ENCODE measurements around the gene COBL.

The COBL gene

GRCh38 chr7:51124321-51124720, 192.3 kb downstream of the COBL start:
- no peak for FAIRE-seq

GRCh38 chr7:51123322-51124019, 193.1 kb downstream of the COBL start:
- DNase-seq (ENCODE audit: low spot score) (peak; percentile 95), FAIRE-seq (peak; percentile 99)

More at GRCh38 chr7:51124321-51124720, 192.3 kb downstream of the COBL start:
- DNase-seq (ENCODE audit: low spot score) = no peak

DNA sequence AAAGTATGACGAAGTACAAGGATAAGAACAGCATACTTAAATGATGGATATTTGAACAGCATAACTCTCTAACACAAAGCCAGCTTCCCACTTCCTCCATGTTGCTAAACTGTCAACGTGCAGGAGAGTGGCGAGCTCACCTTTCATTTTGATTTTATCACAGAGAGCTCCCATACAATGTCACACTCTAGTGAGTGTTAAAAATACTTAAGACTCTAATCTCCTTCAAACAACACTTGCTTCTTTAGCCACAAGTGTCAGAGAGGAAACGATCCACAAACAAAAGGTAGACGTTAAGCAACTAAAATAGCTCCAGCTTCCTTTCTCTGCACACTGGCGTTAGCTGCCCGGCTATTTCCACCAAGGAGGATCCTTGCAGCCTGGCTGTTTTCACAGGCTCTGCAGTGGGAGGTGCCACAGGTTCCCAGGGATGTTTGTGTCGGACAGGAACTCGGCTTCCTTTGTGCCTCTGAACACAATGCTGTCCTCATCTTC, 194.6 kb downstream of the COBL start:
- FAIRE-seq (no peak), DNase-seq (ENCODE audit: low spot score) (no peak)

DNA sequence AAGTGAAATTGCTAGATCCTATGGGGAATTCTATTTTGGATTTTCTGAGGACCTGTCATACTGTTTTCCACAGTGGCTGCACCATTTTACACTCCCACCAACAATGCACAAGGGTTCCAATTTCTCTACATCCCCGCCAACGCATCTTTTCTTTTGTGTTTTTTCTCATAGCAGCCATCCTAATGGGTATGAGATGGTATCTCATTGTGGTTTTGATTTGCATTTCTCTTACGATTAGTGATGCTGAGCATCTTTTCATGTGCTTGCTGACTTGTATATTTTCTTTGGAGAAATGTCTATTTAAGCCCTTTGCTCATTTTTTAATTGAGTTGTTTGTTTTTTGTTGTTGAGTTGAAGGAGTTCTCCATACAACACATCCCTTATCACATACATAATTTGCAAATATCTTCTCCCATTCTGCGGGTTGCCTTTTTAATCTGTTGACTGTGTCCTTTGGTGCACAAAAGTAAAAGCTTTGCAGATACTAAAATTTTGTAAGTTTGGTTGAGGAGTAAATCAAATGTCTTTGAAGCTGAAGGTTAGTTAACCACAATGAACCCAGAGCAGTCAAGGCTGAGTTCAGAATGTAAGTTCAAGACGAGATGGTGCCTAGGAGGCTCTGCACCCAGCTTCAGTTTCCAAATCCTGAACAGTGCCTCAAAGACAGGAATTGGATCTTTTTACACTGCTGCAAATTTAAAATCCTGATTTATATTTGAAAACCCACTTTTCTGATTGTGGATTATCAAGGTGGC, 195.4 kb downstream of the COBL start:
- DNase-seq (ENCODE audit: low spot score) (no peak), FAIRE-seq (no peak)

DNA sequence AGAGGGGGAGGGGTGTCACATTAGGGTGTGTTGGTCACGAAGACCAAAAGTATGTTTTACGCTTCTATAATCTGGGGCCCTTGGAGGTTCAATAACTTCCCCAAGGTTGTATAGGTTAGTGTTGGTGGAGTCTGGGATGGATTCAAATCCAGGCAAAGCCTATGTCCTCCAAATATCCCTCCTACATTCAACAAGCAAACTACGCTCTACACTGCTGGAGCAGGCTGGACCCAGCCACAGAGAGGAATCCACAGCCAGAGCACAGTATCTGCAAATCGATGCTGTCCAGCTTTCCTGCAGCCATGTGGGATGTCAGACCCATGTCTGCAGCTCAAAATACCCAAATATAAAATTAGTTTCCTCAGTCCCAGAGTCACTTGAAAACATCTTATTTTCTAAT, 198.0 kb downstream of the COBL start:
- DNase-seq (ENCODE audit: low spot score) (no peak), FAIRE-seq (peak; percentile 90)

- DNase-seq (ENCODE audit: low spot score) (no peak), FAIRE-seq (no peak)
These were observed 202.1 kb downstream of the COBL start for GRCh38 chr7:51114501-51114900.

DNA sequence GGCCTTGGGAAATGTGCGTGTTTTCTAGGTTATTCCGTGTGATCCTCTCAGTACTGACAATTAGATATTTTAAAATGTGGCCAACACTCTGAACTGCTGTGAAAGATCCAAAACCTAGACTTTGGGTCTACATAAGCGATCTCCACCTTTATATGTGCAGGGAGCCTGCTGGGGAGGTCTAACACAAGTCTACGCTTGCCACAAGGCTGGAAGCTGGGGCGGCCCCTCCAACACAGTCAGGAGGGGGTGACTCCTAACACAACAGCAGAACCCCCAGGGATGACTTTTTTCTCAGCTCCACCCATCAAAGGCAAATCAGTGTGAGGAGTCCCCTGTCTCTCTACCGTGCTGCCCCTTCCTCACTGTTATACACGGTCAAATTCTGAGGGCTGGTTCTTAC, 202.6 kb downstream of the COBL start:
- DNase-seq (ENCODE audit: low spot score) (no peak), FAIRE-seq (no peak)

DNA sequence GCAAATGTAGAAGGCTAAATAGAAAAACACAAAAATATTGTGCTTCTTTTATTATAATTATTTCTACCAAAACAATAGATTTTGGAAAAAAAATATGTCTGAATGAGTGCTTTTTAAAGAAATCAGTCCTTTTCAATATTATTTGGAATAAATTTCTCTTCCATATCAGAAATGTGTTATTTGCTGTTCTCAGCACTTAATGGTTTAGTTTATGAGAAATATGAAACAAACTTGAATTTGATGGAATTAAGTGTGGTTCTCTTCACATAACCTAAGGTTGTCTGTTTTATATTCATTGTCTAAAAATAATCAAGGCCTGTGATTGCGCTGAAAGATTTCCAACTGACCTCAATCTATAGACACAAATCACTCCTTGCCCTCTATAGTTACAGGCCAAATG, 203.0 kb downstream of the COBL start:
- FAIRE-seq (no peak), DNase-seq (ENCODE audit: low spot score) (no peak)

- FAIRE-seq (peak; percentile 78), DNase-seq (ENCODE audit: low spot score) (no peak)
These were observed 205.2 kb downstream of the COBL start for GRCh38 chr7:51111241-51111940.

GRCh38 chr7:51108134-51108533, 208.5 kb downstream of the COBL start:
- peak; percentile 68 for FAIRE-seq
- no peak for DNase-seq (ENCODE audit: low spot score)

GRCh38 chr7:51104278-51104677, 212.3 kb downstream of the COBL start:
- DNase-seq (ENCODE audit: low spot score) (no peak), FAIRE-seq (no peak)

- FAIRE-seq = no peak
- no peak for DNase-seq (ENCODE audit: low spot score)
These were observed 212.9 kb downstream of the COBL start for GRCh38 chr7:51103718-51104117.

- DNase-seq (ENCODE audit: low spot score) (no peak), FAIRE-seq (no peak)
These were observed 213.8 kb downstream of the COBL start for GRCh38 chr7:51102828-51103227.

GRCh38 chr7:51101111-51101757, 215.4 kb downstream of the COBL start:
- DNase-seq (ENCODE audit: low spot score) (no peak), FAIRE-seq (no peak)

DNA sequence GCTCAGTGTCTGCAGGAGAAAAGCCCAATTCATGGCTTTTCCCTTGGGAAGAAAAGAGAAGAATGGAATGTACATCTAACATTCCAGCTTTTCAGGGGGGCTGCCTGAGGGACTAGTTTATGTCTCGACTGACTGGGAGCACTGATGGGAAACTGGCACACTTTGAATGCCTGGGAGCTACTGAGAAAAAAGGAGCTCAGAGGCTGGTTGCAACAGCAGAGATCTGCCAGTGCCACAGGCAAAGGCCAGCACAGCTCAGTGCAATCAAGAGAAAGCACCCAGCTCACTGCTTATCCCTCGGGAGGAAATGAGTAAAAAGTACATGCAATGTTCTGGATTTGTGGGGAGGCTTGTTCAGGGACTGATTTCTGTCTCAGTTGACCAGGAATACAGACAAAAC, 226.2 kb downstream of the COBL start:
- no peak for DNase-seq (ENCODE audit: low spot score)
- FAIRE-seq = no peak

- no peak for FAIRE-seq
- no peak for DNase-seq (ENCODE audit: low spot score)
These were observed 231.4 kb downstream of the COBL start for GRCh38 chr7:51085034-51085692.

- no peak for FAIRE-seq
These were observed 232.5 kb downstream of the COBL start for GRCh38 chr7:51084121-51084520.

GRCh38 chr7:51082940-51083533, 233.6 kb downstream of the COBL start:
- peak; percentile 27 for FAIRE-seq
- DNase-seq (ENCODE audit: low spot score) = no peak

More at GRCh38 chr7:51084121-51084520, 232.5 kb downstream of the COBL start:
- DNase-seq (ENCODE audit: low spot score) = no peak

- DNase-seq (ENCODE audit: low spot score) (no peak), FAIRE-seq (peak; percentile 79)
These were observed 234.3 kb downstream of the COBL start for GRCh38 chr7:51082096-51082840.
